ENCODE measurements around the gene ZNF264.

DNA sequence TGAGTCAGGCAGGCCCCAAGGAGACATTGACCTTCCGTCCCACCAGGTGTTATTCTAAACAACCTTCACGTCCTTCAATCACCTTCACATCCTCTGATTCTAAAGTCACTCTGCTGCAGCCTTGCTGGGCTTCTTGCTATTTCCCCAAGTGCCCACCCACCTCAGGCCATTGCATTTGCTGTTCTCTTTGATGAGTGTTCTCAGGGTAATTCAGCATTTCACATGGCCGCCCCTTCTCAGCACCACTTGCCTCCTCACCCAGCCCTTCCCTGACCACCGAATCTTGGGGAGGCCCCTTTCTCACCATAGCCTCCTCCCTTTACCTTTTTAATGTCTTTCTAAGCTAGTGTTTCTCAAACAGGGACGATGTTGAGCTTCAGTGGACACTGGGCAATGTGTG, 53.8 kb downstream of the ZNF264 start:
- no peak for TF ChIP-seq POLR2A (IDR thresholded peaks at IDR 0.05; ENCODE audit: control extremely low read depth in 1 of 2, low read depth in 2 of 2, low read length in 2 of 2)
- no peak for TF ChIP-seq CBX5 (IDR thresholded peaks at IDR 0.05; ENCODE audit: low read depth, low read length)

Measured in H1 (cell line).